Fibroblast of upper back skin (primary cell): Measurements from ENCODE around the gene SHB.

Experiments used
- DNase-seq: peaks from one replicate; pipeline ENCODE4 v3.0.0-alpha.2; 2013

SHB gene

GRCh38 chr9:38022203-38022895 lies 46.7 kb downstream of the SHB start:
- DNase-seq, result no peak

GRCh38 chr9:38020151-38021076 lies 48.6 kb downstream of the SHB start:
- DNase-seq, result no peak

- DNase-seq, result no peak
Measured at GRCh38 chr9:38019731-38020130, 49.3 kb downstream of the SHB start.

- peak; percentile 79 for DNase-seq
Measured at GRCh38 chr9:38018958-38019602, 49.9 kb downstream of the SHB start.

- peak; percentile 70 for DNase-seq
Measured at GRCh38 chr9:38018241-38018957, 50.6 kb downstream of the SHB start.

GRCh38 chr9:38017885-38018186 lies 51.2 kb downstream of the SHB start:
- DNase-seq, result no peak

- DNase-seq, result peak; percentile 86
Measured at GRCh38 chr9:38017149-38017884, 51.7 kb downstream of the SHB start.

GRCh38 chr9:38016375-38017135 lies 52.5 kb downstream of the SHB start:
- DNase-seq, result peak; percentile 73

- DNase-seq, result no peak
Measured at GRCh38 chr9:38015906-38016305, 53.1 kb downstream of the SHB start.

- no peak for DNase-seq
Measured at GRCh38 chr9:38015266-38015665, 53.8 kb downstream of the SHB start.

GRCh38 chr9:38012767-38013450 lies 56.1 kb downstream of the SHB start:
- DNase-seq, result no peak

- DNase-seq, result no peak
Measured at GRCh38 chr9:38011991-38012390, 57.0 kb downstream of the SHB start.

- DNase-seq, result no peak
Measured at GRCh38 chr9:38010918-38011704, 57.9 kb downstream of the SHB start.

GRCh38 chr9:38009990-38010389 lies 59.0 kb downstream of the SHB start:
- DNase-seq, result no peak

- DNase-seq, result no peak
Measured at GRCh38 chr9:38009035-38009501, 60.0 kb downstream of the SHB start.

- DNase-seq, result peak; percentile 92
Measured at GRCh38 chr9:38008168-38009034, 60.6 kb downstream of the SHB start.

GRCh38 chr9:38007016-38007415 lies 62.0 kb downstream of the SHB start:
- no peak for DNase-seq

GRCh38 chr9:38006163-38006562 lies 62.9 kb downstream of the SHB start:
- DNase-seq, result no peak
